HG03558 (cell line): ENCODE measurements around the gene CDH6.

ENCODE experiments used
- ATAC-seq: cut with Tn5 transposase; IDR thresholded peaks from one replicate; pipeline ENCODE4 v1.9.1; 2021; ENCODE audit warnings: moderate number of reproducible peaks; ENCODE audit not compliant: unreplicated experiment; ENCODE audit errors: extremely low read depth

Gene CDH6

DNA sequence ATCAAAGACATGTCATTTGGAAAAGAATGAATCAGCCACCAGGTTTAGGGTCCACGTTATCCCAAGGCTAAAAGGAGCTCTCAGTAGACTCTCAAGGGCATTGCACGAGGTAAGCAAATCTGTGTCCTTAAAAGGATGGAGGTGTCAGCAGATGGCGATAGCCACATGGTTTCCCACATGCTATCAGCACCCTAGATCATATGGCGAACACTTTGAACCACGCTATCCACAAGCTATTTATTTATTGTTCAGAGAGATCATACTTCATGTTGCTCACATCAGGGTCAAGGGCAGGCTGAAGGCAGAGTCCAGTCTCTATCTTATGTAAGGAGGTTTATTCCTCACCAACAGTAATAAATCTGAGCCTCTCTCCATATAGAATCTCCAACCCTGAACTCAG is 43.7 kb downstream of the CDH6 start:
- no peak for ATAC-seq

DNA sequence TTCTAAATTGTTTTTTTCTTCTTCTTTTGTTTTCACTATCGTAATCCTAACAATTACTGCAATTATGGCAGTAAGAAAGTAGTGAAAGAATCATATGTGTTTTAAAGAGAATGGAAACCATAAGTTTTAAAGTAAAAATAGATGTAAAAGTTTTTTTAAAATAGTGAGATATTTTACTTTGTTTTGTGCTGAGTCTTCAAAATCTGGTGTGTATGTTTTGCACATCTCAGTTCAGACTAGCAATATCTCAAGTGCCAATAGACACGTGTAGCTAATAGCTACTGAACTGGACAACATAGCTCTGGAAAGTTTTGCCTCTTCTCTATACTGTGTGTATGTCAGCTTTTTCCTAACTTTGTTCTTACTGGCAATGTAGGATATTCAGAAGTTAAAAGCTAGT is 45.0 kb downstream of the CDH6 start:
- ATAC-seq = no peak

DNA sequence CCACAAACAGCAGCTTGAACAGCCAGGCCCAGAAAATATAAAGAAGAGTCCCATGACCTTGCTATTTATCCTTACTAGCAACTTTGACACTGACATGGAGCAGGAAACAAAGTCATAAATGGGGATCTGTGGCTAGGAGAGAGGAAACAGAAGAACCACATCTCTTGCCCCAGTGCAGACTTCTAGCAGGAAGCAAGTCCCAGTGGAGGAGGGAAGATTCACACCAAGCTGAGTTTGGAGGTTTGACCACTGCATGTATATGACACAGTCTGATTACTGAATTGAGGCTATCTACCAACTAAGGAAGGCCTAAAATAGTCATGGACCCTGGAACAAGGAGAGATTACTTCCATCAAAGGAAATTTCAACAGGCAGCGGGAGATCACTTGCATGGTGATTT is 51.4 kb downstream of the CDH6 start:
- ATAC-seq = no peak

DNA sequence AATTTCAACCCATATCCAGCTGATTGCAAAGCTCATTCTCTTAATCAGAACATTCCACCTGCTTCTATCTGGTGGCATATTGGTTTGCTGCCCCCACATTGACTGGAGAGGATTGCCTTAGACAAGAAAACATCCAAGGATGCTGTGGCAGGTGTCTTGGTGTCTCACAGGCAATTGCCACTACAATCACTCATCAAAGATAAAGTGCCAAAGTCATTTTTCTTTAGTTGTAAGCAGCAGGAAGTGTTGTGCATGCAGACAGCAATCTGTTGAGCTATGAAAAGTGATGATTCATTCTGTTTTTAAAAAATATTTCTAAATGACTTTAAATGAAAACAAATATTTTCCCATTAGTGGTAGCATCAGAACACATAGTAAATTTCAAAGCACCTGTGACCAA is 53.9 kb downstream of the CDH6 start:
- ATAC-seq = no peak

DNA sequence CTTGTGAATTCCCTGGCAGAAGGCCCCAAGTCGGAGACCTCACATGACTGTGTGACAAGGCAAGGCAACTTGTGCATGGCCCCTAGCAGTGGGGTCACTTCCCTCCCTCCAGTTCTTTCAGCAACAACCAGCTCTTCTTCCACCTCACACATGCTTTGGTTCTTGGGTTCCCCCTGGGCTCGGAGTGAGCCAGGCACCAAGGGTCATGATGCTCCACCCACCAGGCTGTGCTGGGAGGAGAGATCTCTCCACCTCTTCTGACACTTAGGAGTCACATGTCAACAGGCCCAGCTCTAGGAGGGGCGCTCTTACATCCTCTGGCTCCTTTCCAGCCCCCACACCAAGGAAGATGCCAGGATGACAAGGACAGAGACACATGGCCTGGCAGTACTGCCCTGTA is 56.7 kb downstream of the CDH6 start:
- ATAC-seq = no peak

DNA sequence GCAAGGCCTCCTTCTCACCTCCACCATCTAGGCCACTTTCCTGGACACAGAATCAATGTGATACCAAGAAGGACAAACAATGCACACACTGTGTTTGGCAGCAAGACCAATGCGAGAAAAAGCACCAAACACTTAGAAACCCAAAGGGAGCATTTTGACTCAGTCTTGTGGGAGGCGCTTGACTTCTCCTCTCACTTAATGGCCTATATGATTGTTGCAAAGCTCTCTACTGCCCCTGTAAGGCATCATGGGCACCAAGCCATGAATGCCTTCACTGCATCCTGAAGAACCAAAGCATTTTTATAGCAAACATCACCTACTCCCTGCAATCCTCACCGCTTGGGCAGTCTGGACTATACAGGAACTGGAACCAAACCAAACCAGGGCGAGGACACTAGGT is 57.5 kb downstream of the CDH6 start:
- ATAC-seq = no peak

DNA sequence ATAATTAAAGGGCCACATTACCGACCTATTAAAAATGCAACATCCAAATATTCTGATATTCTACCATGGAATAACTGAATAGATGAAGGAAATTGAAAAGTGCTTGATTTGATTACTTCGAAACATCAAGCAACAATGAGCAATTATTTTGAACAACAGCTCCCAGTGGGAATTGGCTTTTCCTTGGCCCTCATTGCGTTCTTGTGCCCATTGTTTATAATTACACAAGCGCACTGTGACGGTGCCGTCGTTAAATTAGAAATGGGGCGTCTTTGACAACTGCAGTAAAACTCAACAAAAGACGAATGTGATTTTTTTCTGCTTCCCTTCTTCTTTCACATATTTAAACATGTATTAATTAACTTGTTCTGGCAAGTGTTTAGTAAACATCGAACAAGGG is 61.6 kb downstream of the CDH6 start:
- no peak for ATAC-seq

DNA sequence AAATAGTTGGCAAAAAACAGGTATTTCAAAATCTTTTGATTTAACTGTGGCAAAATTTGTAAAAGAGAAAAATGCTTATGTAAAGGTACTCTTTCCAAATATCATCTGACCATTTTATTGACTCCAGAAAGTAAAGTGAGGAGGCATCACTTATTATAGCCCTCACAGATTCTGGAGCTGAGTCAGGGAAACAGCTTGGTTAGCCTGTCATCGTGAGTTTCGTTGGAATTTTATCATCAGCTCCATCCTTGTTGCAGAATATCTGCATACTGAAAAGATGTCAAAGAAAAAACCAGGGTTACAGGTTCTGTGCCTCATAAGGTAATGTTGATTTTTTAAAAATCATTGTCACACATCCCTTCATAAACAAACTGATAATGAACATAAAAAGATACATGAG is 74.8 kb downstream of the CDH6 start:
- no peak for ATAC-seq

DNA sequence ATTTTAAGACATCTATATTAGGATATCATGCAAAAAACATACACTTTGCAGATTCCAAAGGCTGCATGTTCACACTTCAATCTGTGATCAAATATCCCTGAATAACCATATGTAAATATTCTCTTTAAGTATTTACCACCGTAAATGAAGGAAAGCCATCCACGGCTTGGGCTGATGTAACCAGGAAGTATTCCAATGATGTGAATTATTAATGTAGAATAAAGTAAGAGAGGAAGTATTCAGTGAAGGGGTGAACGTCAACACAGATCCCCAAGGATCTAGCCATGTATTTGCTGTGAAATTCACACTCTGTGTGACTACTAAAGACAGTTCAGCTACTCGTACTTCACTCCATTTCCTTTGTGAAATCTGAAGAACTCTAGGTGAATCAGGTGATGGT is 75.2 kb downstream of the CDH6 start:
- no peak for ATAC-seq

DNA sequence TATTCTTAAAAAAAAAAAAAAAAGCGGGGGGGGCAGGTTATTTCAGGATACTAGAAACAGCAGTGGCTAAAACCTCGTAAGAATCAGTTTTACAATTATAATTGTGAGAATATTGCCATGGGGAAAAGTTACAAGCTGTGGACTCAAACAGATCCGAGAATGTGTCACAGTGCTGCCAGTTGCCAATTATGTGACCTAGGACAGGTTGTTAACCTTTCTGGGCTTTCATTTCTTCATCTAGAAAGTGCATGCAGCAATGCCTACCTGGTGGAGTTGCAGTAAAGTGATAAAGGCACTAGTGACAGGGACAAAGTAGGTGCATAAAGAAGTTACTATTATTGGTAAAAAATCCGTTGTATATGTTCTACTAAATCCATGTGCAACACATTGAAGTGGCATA is 75.8 kb downstream of the CDH6 start:
- no peak for ATAC-seq

DNA sequence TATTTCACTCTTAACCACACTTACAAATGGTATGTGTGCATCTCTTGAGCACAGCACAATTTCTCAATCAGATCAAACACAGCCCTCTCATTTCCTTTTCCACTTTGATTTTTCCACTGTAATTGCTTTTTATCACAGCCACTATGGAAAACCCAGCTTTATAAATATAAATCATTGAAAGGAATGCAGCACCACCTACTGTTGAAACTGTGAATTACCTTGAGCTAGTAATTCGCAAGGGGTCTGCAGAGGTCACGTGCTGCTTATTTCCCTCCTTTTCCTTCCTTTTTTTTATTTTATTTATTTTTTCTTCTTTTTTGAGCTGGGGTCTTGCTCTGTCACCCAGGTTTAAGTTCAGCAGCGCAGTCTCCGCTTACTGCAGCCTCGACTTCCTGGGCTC is 76.9 kb downstream of the CDH6 start:
- ATAC-seq = no peak

DNA sequence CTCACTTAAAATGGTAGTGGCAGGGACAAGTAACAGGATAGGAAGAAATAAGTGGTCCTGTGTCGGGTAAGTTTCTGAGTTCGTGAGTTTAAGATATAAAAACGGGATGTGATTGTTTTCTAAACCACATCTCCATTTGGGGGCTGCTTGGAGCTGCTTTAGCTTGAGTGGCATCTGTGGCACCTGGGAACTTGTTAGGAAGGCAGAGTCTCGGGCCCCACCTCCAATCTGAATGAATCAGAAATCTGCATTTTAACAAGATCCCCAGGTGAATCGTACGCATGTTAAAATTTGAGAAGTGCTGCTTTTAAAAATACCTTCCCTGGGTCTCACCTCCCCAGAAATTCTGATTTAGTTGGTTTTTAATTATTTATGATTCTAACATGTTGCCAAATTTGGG is 78.1 kb downstream of the CDH6 start:
- no peak for ATAC-seq

DNA sequence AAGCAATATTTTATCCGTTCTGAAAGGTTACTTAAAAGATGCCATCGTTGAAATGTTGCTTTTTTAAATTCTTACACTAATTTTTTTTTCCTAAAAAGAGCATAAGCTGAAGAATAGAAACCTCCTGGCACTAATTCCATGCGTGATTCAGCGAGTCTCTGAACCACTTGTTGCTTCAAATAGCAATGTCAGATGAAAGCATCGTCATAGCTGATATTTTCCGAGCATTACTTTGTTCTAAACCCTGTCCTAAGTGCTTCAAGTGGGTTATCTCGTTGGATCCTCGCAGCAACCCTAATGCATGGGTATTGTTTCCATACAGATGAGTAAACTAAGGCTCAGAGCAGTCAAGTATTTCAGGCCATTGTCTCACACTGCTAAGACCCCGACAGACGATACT is 79.7 kb downstream of the CDH6 start:
- ATAC-seq = no peak

DNA sequence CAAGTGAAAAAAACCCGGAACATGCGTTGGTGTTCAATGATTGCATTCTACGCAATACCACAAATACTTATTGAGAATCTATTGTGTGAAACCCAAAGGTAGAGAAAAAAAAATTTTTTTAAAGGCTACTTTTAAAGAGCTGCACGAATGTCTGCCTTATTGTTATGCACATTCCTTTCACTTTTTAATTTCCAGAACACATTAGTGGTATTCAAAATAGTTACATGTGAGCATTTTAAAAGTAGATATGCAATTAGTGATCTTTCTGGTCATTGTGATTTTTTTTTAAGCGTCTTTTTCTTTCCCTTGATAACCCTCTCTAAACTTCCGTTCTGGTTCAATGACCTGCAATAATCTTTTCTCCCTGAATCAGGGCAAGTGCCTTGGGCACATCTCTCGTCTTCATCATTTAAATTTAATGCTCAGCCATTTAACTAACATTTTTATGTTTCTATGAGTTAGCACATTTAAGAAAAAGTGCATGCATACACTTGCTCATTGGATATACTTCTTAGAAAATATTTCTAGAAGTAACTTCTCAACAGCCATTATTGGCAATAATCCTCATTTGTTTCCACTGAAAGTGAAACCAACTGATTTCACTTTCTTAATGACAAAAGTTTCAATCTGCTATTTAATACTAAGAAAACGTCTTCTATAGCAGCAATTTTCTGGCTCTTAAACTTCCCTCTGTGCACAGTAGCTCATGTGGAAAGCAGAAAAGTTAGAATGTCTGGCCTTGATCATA is 80.3 kb downstream of the CDH6 start:
- ATAC-seq = peak; percentile 78

DNA sequence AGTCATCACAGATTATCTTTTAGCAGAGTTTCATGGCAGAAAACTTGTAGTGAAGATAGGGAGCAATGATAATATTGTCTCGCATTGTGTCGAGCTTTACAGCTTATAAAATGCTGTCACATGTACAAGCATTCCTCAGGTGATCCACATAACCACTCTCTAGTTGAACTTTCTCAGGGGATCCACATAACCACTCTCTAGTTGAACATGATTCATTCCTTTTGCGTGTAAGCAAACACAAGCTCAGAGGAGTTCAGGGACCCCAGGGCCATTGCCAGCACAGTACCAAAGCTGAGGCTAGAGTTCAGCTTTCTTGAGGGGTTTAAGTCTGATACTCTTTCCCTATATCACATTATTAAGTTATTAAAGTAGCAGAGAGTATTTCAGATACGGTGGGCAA is 86.7 kb downstream of the CDH6 start:
- ATAC-seq = no peak

DNA sequence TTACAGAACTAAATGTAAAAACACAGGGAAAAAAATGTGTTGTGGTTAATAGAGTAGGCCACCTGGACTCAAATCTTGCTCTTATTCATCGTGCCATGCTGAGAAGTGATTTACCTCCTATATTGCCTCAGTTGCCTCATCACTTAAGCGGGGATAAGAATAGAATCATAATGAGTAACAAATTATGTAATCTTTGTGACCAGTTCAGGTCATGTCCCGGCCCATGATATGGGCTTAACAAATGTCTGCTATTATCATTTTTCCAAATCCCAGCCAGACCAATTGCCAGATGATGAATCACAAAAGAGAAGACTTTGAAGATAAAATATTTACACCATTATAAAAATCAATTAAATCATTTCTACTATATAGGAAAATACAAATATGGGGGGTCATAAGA is 89.8 kb downstream of the CDH6 start:
- no peak for ATAC-seq

DNA sequence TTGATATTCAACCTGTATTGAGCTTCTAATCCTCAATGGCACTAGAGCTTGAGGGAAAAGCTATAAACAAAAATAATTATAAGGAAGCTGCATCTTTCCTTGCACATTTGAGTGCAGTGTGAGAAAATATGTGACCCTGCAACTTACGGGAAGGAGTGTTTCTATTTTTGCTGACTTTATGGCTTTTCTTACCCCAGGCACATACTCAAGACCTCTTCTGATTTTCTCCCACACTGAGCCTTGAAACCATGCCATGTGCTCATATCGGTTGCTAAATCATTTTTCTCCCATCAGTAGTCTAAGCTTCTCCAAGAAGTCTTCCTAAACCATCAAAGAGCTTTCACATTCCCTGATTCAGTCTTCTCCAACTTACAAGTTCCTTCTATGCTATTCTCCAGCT is 91.5 kb downstream of the CDH6 start:
- ATAC-seq = no peak

DNA sequence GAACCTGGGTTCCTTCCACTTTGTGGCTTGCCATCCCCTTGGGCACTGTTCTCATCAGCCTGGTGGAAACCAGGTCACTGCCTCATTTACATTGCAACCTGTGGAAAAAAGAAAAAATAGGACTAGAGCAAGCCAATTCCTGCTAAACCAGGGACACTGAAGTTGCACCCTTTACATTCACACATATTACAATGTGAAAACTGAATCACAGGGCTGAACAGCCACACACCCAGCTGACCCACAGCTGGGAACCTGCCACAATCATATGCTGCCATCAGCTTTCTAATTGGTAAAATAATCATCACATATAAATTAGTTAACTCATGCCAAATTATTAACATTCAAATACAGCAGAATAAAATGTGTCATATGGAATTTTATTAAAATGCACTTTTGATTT is 94.5 kb downstream of the CDH6 start:
- ATAC-seq = no peak

DNA sequence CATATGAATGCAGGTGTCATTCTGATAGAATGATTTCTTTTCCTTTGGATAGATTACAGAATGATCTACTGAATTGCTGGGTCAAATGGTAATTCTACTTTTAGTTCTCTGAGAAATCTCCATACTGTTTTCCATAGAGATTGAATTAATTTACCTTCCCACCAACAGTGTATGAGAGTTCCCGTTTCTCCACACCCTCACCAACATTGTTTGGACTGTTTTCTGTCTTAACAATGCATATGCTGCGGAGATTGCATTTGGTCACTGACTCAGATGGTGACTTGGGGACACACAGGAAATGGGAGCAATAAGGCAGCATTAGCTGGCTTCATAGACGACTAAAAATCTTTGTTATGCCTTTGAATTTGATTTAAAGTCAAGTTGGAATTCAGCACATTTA is 95.9 kb downstream of the CDH6 start:
- no peak for ATAC-seq

DNA sequence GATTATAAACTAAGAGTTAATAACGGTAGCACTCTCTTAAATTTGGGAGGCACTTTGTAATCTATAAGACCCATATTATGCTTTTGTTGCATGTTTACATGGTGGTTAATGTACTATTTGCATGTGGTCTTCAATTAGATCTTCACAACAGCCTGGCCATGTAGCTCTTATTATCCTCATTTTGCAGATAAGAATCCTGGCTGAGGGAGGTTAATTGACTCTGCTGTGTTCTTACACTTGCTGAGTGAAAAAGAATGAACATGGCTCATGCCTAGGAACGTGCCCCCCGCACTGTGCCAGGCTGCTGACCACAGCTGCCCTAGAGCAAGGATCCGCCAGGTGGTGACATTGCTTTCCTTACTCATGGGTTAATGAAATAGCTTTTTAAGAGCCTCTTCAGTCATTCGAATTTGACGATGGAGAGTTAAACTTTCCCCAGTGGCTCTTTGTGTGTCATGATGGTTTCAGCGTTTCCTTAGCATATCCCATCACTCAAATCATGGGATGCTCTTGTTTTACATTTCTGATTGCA is 97.9 kb downstream of the CDH6 start:
- ATAC-seq = no peak

DNA sequence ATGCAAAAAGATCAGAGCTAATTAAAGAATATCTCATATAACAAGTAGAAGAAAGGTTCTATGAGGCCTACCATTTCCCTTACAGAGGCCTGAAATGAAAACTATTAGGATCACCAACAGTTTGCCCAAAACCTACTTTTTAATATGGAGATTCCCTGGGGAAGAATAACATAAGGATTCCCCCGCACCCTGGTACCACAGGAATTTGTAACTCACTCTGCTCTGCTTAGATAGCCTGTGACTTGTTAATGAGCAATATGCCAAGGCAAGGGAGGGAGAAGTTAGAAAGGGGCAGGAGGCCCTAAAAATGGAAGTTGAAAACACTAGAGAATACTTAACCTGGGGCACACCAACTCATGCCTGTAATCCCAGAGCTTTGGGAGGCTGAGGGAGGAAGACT is 107.0 kb downstream of the CDH6 start:
- ATAC-seq = no peak

DNA sequence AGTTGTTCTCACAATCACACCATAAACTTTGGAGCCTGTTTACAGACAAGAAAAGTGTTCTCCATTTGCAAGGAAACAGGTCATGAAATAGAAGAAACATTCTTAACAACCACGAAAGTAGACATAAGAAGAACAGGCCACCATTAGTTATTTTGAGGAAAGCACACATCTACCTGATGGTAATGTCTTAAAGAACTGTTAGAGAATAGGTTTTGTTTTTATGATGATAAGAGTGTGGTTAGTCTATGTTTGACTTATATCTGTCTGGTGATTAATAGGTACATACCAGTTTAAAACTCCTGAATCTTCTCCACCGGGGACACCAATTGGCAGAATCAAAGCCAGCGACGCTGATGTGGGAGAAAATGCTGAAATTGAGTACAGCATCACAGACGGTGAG is 108.3 kb downstream of the CDH6 start:
- ATAC-seq = no peak

DNA sequence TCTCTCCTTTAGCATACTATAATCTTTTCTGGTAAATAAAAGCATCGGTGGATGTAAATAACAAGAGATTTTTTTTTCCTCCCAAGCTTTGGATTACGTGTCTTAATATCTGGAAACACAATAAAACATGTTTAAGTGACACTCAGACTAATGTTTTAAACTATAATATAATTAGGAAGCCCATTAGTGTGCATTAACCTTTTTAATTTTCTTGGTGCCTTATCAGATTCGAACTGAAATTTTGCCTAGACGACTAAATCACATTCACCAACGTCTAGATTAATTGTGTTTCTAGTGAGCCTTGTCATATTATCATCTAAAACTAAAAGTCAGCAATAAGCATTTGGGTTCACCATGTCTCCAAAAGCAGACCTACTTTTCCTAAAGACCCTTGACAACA is 110.2 kb downstream of the CDH6 start:
- no peak for ATAC-seq
